HepG2 (cell line): ENCODE data around the gene GATB. TPM values are rescaled to one million over a fixed set of nuclear protein-coding genes. Genes with fewer than 3 reads are reported as not detected.

Experiments
- ATAC-seq: fragments of 200-7000 bp; cut with Tn5 transposase; 3 replicates; pipeline ENCODE4 v1.9.1; 2020; ENCODE audit warnings: mild to moderate bottlenecking, moderate library complexity
- BruUV-seq: library from RNA; stranded (reverse); fragments of 400-500 nt; replicated peaks from 2 replicates; lab custom pipeline; 2021; lab: Mats Ljungman, UMichigan
- CTCF ChIA-PET: fragments of 300-600 bp; formaldehyde crosslinking; extraction: SDS; loops from one replicate; lab custom pipeline; 2021; ENCODE audit warnings: low total read pairs, inconsistent platforms, low intra/inter-chr PET ratio; lab: Yijun Ruan, JAX
- POLR2A ChIA-PET: fragments of 350-600 bp; sonication (Branson Sonifier 250); formaldehyde crosslinking; loops from one replicate; lab custom pipeline; 2020; ENCODE audit warnings: antibody characterized with exemption, inconsistent platforms; lab: Yijun Ruan, JAX
- DNase-seq: peaks from one replicate; pipeline ENCODE4 v3.0.0-alpha.2; 2015; ENCODE audit warnings: low spot score
- FAIRE-seq: peaks from 3 replicates; lab custom pipeline; 2011; peaks lifted over from hg19 to GRCh38; lab: Jason Lieb, UNC
- H2AFZ ChIP-seq: one replicate; pipeline ENCODE4 v1.6.1; 2011; ENCODE audit warnings: low read length, inconsistent platforms
- H3K27ac ChIP-seq: fragments of 300-600 bp; 3 replicates; pipeline ENCODE4 v1.8.0; 2011; ENCODE audit warnings: mixed run types, mild to moderate bottlenecking, mixed read lengths, low read length, inconsistent platforms; ENCODE audit not compliant: insufficient read depth; ENCODE audit errors: extremely low read length
- H3K27me3 ChIP-seq, 2 experiments: fragments of 200-600 bp in 1 of 2; 2 replicates in 1 of 2; 3 replicates in 1 of 2; pipeline versions ENCODE4 v1.6.0 to v1.8.0; 2011; ENCODE audit warnings: low read length in 2 of 2, mild to moderate bottlenecking in 2 of 2, moderate library complexity in 2 of 2, inconsistent platforms in 1 of 2; ENCODE audit not compliant: insufficient read depth in 2 of 2, control insufficient read depth in 1 of 2
- H3K36me3 ChIP-seq, 2 experiments: fragments of 200-600 bp in 1 of 2; replicated peaks in 1 of 2; 2 replicates in 1 of 2; 3 replicates in 1 of 2; pipeline versions ENCODE4 v1.5.1 to v1.8.0; 2011; ENCODE audit warnings: low read length in 2 of 2, inconsistent platforms in 1 of 2; ENCODE audit not compliant: insufficient read depth in 2 of 2, control insufficient read depth in 1 of 2
- H3K4me1 ChIP-seq: 2 replicates; pipeline ENCODE4 v1.5.1; 2012; ENCODE audit warnings: low read length, inconsistent platforms; ENCODE audit not compliant: insufficient read depth
- H3K4me2 ChIP-seq: 2 replicates; pipeline ENCODE4 v1.6.0; 2011; ENCODE audit warnings: low read depth, low read length, inconsistent platforms
- H3K4me3 ChIP-seq, 3 experiments: fragments of 200-600 bp in 1 of 3; sonication (generic), shearing (Covaris generic) in 1 of 3; replicated peaks in 1 of 3; 2 replicates each; pipeline ENCODE4 v1.5.1; 2011 to 2016; ENCODE audit warnings: low read length in 3 of 3, inconsistent platforms in 2 of 3, low read depth in 2 of 3, mild to moderate bottlenecking in 2 of 3, control low read depth in 1 of 3, mixed read lengths in 1 of 3; ENCODE audit not compliant: insufficient read depth in 1 of 3
- H3K79me2 ChIP-seq: one replicate; pipeline ENCODE4 v1.6.1; 2011; ENCODE audit warnings: low read length, inconsistent platforms; ENCODE audit not compliant: insufficient read depth
- H3K9ac ChIP-seq: 2 replicates; pipeline ENCODE4 v1.6.0; 2011; ENCODE audit warnings: mild to moderate bottlenecking, low read depth, low read length, inconsistent platforms; ENCODE audit not compliant: insufficient read depth
- H3K9me3 ChIP-seq: 2 replicates; pipeline ENCODE4 v1.5.1; 2012; ENCODE audit warnings: mild to moderate bottlenecking, low read length
- H4K20me1 ChIP-seq: 2 replicates; pipeline ENCODE4 v1.6.0; 2011; ENCODE audit warnings: inconsistent platforms, mild to moderate bottlenecking, low read length, moderate library complexity; ENCODE audit not compliant: insufficient read depth
- GLI4 ChIP-seq: sonication (generic); formaldehyde crosslinking; IDR thresholded peaks from 2 replicates; pipeline ENCODE4 v1.5.1; 2020; ENCODE audit warnings: missing genetic modification reagents, mild to moderate bottlenecking, moderate library complexity, borderline replicate concordance
- RFXAP ChIP-seq: sonication (generic); formaldehyde crosslinking; IDR thresholded peaks from 2 replicates; pipeline ENCODE4 v1.4.0; 2020; ENCODE audit warnings: missing genetic modification reagents, borderline replicate concordance
- ZNF124 ChIP-seq: sonication (generic); formaldehyde crosslinking; IDR thresholded peaks from 2 replicates; pipeline ENCODE4 v1.4.0; 2020; ENCODE audit warnings: missing genetic modification reagents
- ZNF264 ChIP-seq: sonication (generic); formaldehyde crosslinking; IDR thresholded peaks from 2 replicates; pipeline ENCODE4 v1.4.0; 2020; ENCODE audit warnings: missing genetic modification reagents
- ZNF280D ChIP-seq: sonication (generic); formaldehyde crosslinking; IDR thresholded peaks from 2 replicates; pipeline ENCODE4 v1.5.1; 2020; ENCODE audit warnings: mild to moderate bottlenecking, missing genetic modification reagents
- WGBS: methylation state at CpG from one replicate; pipeline ENCODE4 v1.1.6; 2017; ENCODE audit warnings: low lambda C conversion rate; 5-methylcytosine and 5-hydroxymethylcytosine counted together
- in situ Hi-C: cut with HindIII; loops from 2 replicates; pipeline ENCODE4 v1.10.0; 2017; ENCODE audit warnings: low pct_unique_long_range_greater_than_20kb; ENCODE audit not compliant: extremely low pct_ligation_motif_present
- intact Hi-C: fragments of 100-400 bp; cut with micrococcal nuclease; formaldehyde crosslinking; loops from one replicate; pipeline ENCODE4 v1.10.0; 2022; ENCODE audit not compliant: unreplicated experiment
- polyA plus RNA-seq, 8 experiments: library from polyadenylated mRNA; depleted of rRNA in 3 of 8; stranded (reverse) in 7 of 8; unstranded in 1 of 8; fragments of >200 nt; fragmentation: Illumina TruSeq in 4 of 8; extraction: Trizol in 4 of 8; gene quantifications; 2 replicates each; pipeline versions ENCODE4 v1.2.1 to v1.2.3, GENCODE V29; 2011 to 2016; ENCODE audit warnings: low read depth in 4 of 8, missing spikeins in 1 of 8, mixed read lengths in 1 of 8; ENCODE audit not compliant: insufficient read depth in 1 of 8
- total RNA-seq, 5 experiments: library from RNA; depleted of rRNA; stranded (reverse); fragments of >200 nt; fragmentation: Illumina TruSeq; extraction: Trizol; gene quantifications; 2 replicates each; pipeline ENCODE4 v1.2.3, GENCODE V29; 2016; ENCODE audit warnings: low read depth in 1 of 5

GATB gene
- total and polyA plus RNA-seq, 2 of the 13 experiments (the other 11 are each of a cell fraction or from before 2014, with no cell fraction given): 32.3 to 32.4 TPM

- no peak for ATAC-seq
- intact Hi-C loops (no loop called here), in situ Hi-C loops (no loop called here)
- no TSS peak for BruUV-seq
- Histone ChIP-seq H3K27ac (no peak overlapping the region), H3K36me3 (no peaks in the 10 kb centered on the region), H3K9me3 (no peaks in the 10 kb centered on the region), H4K20me1 (no peaks in the 10 kb centered on the region), H3K27me3 (peaks cover 4 to 7% of the 10 kb centered on the region in 2 experiments; a peak in 2 of 5 replicates), H3K4me3 (no peak overlapping the region), H3K79me2 (no peaks in the 10 kb centered on the region), H3K4me1 (no peaks in the 10 kb centered on the region), H3K9ac (no peak overlapping the region), H2AFZ (no peak overlapping the region), H3K4me2 (no peak overlapping the region)
- no peak for DNase-seq
- FAIRE-seq: no peak
- ChIA-PET CTCF (no interaction called here), POLR2A (no interaction called here)
- TF ChIP-seq ZNF264 (CRISPR knock-in tag): no peak
Observed at GRCh38 chr4:151788021-151788420, 27.2 kb upstream of the GATB start.

- H3K4me1 ChIP-seq: no peaks in the 10 kb centered on the region
- ChIA-PET CTCF (no interaction called here), POLR2A (no interaction called here)
- H3K27me3 ChIP-seq: peaks cover 1 to 3% of the 10 kb centered on the region in 2 experiments; a peak in 2 of 5 replicates
- H3K4me3 ChIP-seq: no peak overlapping the region
- 72% methylated on average over 2 of the region's 2 CpGs for WGBS
- TF ChIP-seq RFXAP (CRISPR knock-in tag): no peak
- TF ChIP-seq GLI4: no peak
- no peak for TF ChIP-seq ZNF124
- TF ChIP-seq ZNF280D (CRISPR knock-in tag): no peak
- DNase-seq: no peak
- H3K36me3 ChIP-seq: no peaks in the 10 kb centered on the region
- no peak for FAIRE-seq
- no peak overlapping the region for H3K4me2 ChIP-seq
- H3K9me3 ChIP-seq: no peaks in the 10 kb centered on the region
- no peak for ATAC-seq
- intact Hi-C loops: no loop called here
- no peak overlapping the region for H2AFZ ChIP-seq
- H3K27ac ChIP-seq: no peak overlapping the region
- BruUV-seq: no TSS peak
- H3K79me2 ChIP-seq: no peaks in the 10 kb centered on the region
- in situ Hi-C loops: no loop called here
- H3K9ac ChIP-seq: no peak overlapping the region
- H4K20me1 ChIP-seq: no peaks in the 10 kb centered on the region
Observed at GRCh38 chr4:151786158-151786495, 25.3 kb upstream of the GATB start.
